ENCODE results near the gene HTN3.
A peak's percentile ranks its signal among the peaks of the same experiment; 100 is the strongest.
"Not testable (repeated sequence)": the region's sequence is repeated elsewhere in the genome, so short reads cannot be mapped to it uniquely, and the experiment has no call there.

Gene HTN3

GRCh38 chr4:70000711-70001110, 27.5 kb upstream of the HTN3 start:
- no peak for TF ChIP-seq CTCF (conservative IDR thresholded peaks at IDR 0.05; ENCODE audit: low read depth, low read length)
- H3K4me3 ChIP-seq (ENCODE audit: low read length), result no peak overlapping the region
- no peak for DNase-seq (ENCODE audit: low read depth)

- H3K4me3 ChIP-seq (ENCODE audit: low read length), result no peak overlapping the region
- TF ChIP-seq CTCF (conservative IDR thresholded peaks at IDR 0.05; ENCODE audit: low read depth, low read length), result no peak
Observed at GRCh38 chr4:70002507-70002906, 25.8 kb upstream of the HTN3 start.

GRCh38 chr4:70008771-70009170, 19.5 kb upstream of the HTN3 start:
- DNase-seq (ENCODE audit: low read depth), result peak; percentile 7
- H3K4me3 ChIP-seq (ENCODE audit: low read length), result no peak overlapping the region
- TF ChIP-seq CTCF (conservative IDR thresholded peaks at IDR 0.05; ENCODE audit: low read depth, low read length), result no peak

More at GRCh38 chr4:70002507-70002906, 25.8 kb upstream of the HTN3 start:
- no peak for DNase-seq (ENCODE audit: low read depth)

- DNase-seq (ENCODE audit: low read depth); H3K4me3 ChIP-seq (ENCODE audit: low read length): not testable (repeated sequence)
Observed at GRCh38 chr4:70019006-70019405, 9.3 kb upstream of the HTN3 start.

- no peak for DNase-seq (ENCODE audit: low read depth)
- H3K4me3 ChIP-seq (ENCODE audit: low read length), result no peak overlapping the region
- TF ChIP-seq CTCF (conservative IDR thresholded peaks at IDR 0.05; ENCODE audit: low read depth, low read length), result no peak
Observed at GRCh38 chr4:70023218-70023617, 5.0 kb upstream of the HTN3 start.

- DNase-seq (ENCODE audit: low read depth), result no peak
- TF ChIP-seq CTCF (conservative IDR thresholded peaks at IDR 0.05; ENCODE audit: low read depth, low read length), result no peak
- no peak overlapping the region for H3K4me3 ChIP-seq (ENCODE audit: low read length)
Observed at GRCh38 chr4:70027011-70027410, 1.2 kb upstream of the HTN3 start.

- not testable (repeated sequence) for H3K4me3 ChIP-seq (ENCODE audit: low read length); DNase-seq (ENCODE audit: low read depth)
Observed at GRCh38 chr4:70037559-70037958, 9.3 kb downstream of the HTN3 start.

- H3K4me3 ChIP-seq (ENCODE audit: low read length); DNase-seq (ENCODE audit: low read depth): not testable (repeated sequence)
Observed at GRCh38 chr4:70039928-70040327, 11.7 kb downstream of the HTN3 start.

GRCh38 chr4:70041652-70042286, 13.5 kb downstream of the HTN3 start:
- peak; percentile 15 for DNase-seq (ENCODE audit: low read depth)
- no peak for TF ChIP-seq CTCF (conservative IDR thresholded peaks at IDR 0.05; ENCODE audit: low read depth, low read length)
- no peak overlapping the region for H3K4me3 ChIP-seq (ENCODE audit: low read length)

GRCh38 chr4:70050138-70050537, 21.9 kb downstream of the HTN3 start, which contains the start of gene HTN1:
TSS of gene HTN1 (plus strand) at chr4:70050438. CDS start at chr4:70053077, 2,639 bp downstream.
- not testable (repeated sequence) for DNase-seq (ENCODE audit: low read depth); H3K4me3 ChIP-seq (ENCODE audit: low read length)

- not testable (repeated sequence) for DNase-seq (ENCODE audit: low read depth); H3K4me3 ChIP-seq (ENCODE audit: low read length)
Observed at GRCh38 chr4:70056534-70056933, 28.3 kb downstream of the HTN3 start.
